BLaER1 treated with 17β-estradiol and CSF1 and Interleukin-3, amounts not matched to agents 10 nM and 100 nM (cell line): Measurements from ENCODE around the gene SLC25A14.
"Not testable (repeated sequence)": the region's sequence is repeated elsewhere in the genome, so short reads cannot be mapped to it uniquely, and the experiment has no call there.

Experiments
- H3K27ac ChIP-seq, 11 experiments: shearing (Covaris generic); formaldehyde crosslinking; 2 replicates each; pipeline ENCODE4 v1.8.1; 2022
- H3K27me3 ChIP-seq, 11 experiments: shearing (Covaris generic); formaldehyde crosslinking; 2 replicates each; pipeline ENCODE4 v1.8.1; 2022
- H3K36me3 ChIP-seq, 11 experiments: shearing (Covaris generic); formaldehyde crosslinking; 2 replicates each; pipeline ENCODE4 v1.8.1; 2022
- H3K4me1 ChIP-seq, 10 experiments: shearing (Covaris generic); formaldehyde crosslinking; 2 replicates each; pipeline ENCODE4 v1.8.1; 2022
- H3K4me2 ChIP-seq, 11 experiments: shearing (Covaris generic); formaldehyde crosslinking; 2 replicates each; pipeline ENCODE4 v1.8.1; 2022
- H3K4me3 ChIP-seq, 10 experiments: shearing (Covaris generic); formaldehyde crosslinking; 2 replicates each; pipeline ENCODE4 v1.8.1; 2022
- H3K9ac ChIP-seq, 11 experiments: shearing (Covaris generic); formaldehyde crosslinking; 2 replicates each; pipeline ENCODE4 v1.8.1; 2022
- H3K9me3 ChIP-seq, 11 experiments: shearing (Covaris generic); formaldehyde crosslinking; replicated peaks in 1 of 11; 2 replicates each; pipeline ENCODE4 v1.8.1; 2022
- H4K20me1 ChIP-seq, 11 experiments: shearing (Covaris generic); formaldehyde crosslinking; 2 replicates each; pipeline ENCODE4 v1.8.1; 2022
- Cebpa-rat ChIP-seq, 11 experiments: shearing (Covaris generic); IDR thresholded peaks; 2 replicates each; pipeline ENCODE4 v1.8.1; 2022

Gene SLC25A14

DNA sequence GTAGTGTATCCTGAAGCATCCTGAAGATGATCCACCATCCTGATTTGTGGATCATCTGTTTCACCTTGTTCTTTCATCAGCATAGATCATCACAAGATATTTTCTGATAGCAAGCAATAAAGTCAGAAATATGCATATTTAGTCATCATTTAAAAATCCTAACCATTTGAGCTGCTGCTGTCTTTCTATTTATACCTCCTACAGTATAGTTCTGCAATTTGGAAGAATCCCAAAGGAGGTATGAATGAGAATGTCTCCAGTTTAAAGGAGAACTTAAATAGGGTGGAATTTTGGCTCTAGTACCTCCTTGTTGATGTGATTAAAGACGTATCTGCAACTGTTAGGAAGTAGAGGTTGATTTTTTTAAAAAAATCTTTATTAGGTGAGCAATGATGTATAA lies 7.6 kb downstream of the SLC25A14 start:
- no peak overlapping the region for H3K9ac ChIP-seq
- peaks cover 0 to 25% (median 8%) of the 10 kb centered on the region in 11 experiments; a peak in 7 of 22 replicates for H3K36me3 ChIP-seq
- no peak overlapping the region for H3K4me2 ChIP-seq
- peaks cover 0 to 13% (median 0%) of the 10 kb centered on the region in 10 experiments; a peak in 3 of 20 replicates for H3K4me1 ChIP-seq
- peaks cover 0 to 6% (median 0%) of the 10 kb centered on the region in 11 experiments; a peak in 5 of 22 replicates for H3K9me3 ChIP-seq
- peaks cover 85 to 98% (median 95%) of the 10 kb centered on the region in 11 experiments for H3K27me3 ChIP-seq
- no peaks in the 10 kb centered on the region; a peak in 1 of 22 replicates for H4K20me1 ChIP-seq
- TF ChIP-seq Cebpa-rat (IDR thresholded peaks at IDR 0.05): no peak
- H3K4me3 ChIP-seq: no peak overlapping the region
- H3K27ac ChIP-seq: no peak overlapping the region

DNA sequence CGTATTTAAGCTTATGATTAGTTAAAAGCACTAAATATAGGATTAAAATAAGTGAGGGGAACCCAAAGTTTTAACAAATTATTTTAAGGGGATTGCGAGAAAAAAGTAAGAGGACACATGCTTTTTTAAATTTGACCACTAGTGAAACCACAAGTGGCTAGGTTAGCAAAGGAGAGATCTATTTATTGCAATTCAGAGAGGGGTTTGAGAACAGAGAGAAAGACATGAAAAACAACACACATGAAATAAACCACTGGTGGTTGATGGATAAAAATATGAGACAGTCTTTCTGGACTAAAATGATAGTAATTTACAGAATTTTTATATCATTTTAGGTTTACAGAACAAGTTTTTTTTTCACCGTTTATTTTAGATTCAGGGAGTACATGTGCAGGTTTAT lies 11.8 kb downstream of the SLC25A14 start:
- TF ChIP-seq Cebpa-rat (IDR thresholded peaks at IDR 0.05): no peak

DNA sequence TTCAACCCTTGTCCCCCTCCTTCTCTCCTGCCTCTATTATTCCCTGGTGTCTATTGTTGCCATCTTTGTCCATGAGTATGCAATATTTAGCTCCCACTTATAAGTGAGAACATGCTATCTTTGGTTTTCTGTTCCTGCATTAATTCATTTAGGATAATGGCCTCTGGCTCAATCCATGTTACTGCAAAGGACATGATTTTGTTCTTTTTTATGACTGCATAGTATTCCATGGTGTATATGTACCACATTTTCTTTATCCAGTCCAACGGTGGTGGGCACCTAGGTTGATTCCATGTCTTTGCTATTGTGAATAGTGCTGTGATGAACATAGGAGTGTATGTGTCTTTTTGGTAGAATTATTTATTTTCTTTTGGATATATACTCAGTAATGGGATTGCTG lies 12.3 kb downstream of the SLC25A14 start:
- not testable (repeated sequence) for H3K9ac ChIP-seq, H3K27ac ChIP-seq, H4K20me1 ChIP-seq, H3K9me3 ChIP-seq, H3K4me3 ChIP-seq, H3K4me2 ChIP-seq, H3K4me1 ChIP-seq
- Histone ChIP-seq H3K36me3 (peaks cover 0 to 28% (median 8%) of the 10 kb centered on the region in 11 experiments; a peak in 7 of 22 replicates), H3K27me3 (peaks cover 61 to 95% (median 88%) of the 10 kb centered on the region in 11 experiments)

More for the DNA sequence above, 11.8 kb downstream of the SLC25A14 start:
- H3K9ac ChIP-seq: no peak overlapping the region
- H3K4me1 ChIP-seq: no peaks in the 10 kb centered on the region
- peaks cover 0 to 7% (median 0%) of the 10 kb centered on the region in 11 experiments; a peak in 5 of 22 replicates for H3K9me3 ChIP-seq
- peaks cover 65 to 95% (median 88%) of the 10 kb centered on the region in 11 experiments for H3K27me3 ChIP-seq
- H3K36me3 ChIP-seq: peaks cover 0 to 28% (median 8%) of the 10 kb centered on the region in 11 experiments; a peak in 7 of 22 replicates
- H4K20me1 ChIP-seq: no peaks in the 10 kb centered on the region; a peak in 1 of 22 replicates
- no peak overlapping the region for H3K4me2 ChIP-seq
- H3K4me3 ChIP-seq: no peak overlapping the region
- H3K27ac ChIP-seq: no peak overlapping the region

DNA sequence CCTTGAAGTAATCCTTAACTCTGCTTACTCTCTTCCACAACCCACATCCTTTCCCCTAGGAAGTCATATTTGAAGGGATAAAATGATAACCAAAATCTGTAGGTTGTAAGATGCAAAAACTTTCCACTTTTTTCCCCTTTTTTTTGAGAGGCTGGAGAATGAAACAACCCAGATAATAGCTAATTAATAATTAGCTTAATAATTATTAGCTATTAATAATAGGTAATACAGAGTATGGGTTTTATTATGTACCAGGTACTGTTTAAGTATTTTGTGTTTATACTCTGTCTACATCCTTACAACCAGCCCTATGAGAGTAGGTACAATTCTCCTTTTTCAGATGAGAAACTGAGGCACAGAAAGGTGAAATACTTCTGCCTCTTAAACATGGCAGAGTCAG lies 36.4 kb downstream of the SLC25A14 start:
- Histone ChIP-seq H3K4me1 (no peaks in the 10 kb centered on the region), H3K9ac (no peak overlapping the region), H3K4me2 (no peak overlapping the region), H3K36me3 (peaks cover 0 to 6% (median 0%) of the 10 kb centered on the region in 11 experiments; a peak in 2 of 22 replicates), H4K20me1 (no peaks in the 10 kb centered on the region; a peak in 2 of 22 replicates), H3K27ac (no peak overlapping the region), H3K4me3 (no peak overlapping the region), H3K27me3 (peaks cover 68 to 97% (median 91%) of the 10 kb centered on the region in 11 experiments), H3K9me3 (no peaks in the 10 kb centered on the region)
- TF ChIP-seq Cebpa-rat (IDR thresholded peaks at IDR 0.05): no peak

DNA sequence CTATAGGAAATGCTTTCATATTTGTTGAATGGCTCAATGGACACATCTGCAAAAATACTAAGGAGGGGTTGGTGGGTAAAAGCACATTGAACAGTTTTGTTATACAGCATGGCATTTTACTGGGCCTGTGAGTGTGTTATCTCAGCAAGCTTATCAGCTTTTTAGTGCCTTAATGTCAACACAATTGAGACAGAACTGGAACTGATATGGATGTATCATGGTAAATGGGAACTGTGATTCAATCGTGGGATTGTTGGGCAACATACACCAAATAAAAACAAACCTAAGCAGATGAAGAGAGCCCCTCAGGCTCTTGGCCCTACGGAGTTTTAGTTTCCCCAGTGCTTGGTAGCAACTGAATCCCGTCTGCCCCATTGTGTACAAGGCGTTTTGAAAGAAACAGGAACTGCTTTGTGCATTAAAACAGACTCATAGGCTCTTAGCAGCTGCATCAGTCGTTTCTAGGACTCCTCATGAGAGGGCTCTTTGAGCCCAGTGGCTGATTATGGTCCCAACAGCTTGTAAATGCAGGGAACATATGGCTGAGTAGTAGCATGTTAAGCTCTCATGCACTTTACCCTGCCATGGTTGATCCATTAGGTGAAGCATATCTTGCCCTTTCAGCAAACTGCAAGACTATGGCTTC lies 38.4 kb downstream of the SLC25A14 start:
- H4K20me1 ChIP-seq: no peaks in the 10 kb centered on the region; a peak in 2 of 22 replicates
- no peaks in the 10 kb centered on the region for H3K4me1 ChIP-seq
- no peak overlapping the region for H3K9ac ChIP-seq
- H3K4me3 ChIP-seq: no peak overlapping the region
- H3K27me3 ChIP-seq: peaks cover 80 to 97% (median 94%) of the 10 kb centered on the region in 11 experiments
- no peak overlapping the region for H3K27ac ChIP-seq
- TF ChIP-seq Cebpa-rat (IDR thresholded peaks at IDR 0.05): no peak
- H3K36me3 ChIP-seq: no peaks in the 10 kb centered on the region
- no peak overlapping the region for H3K4me2 ChIP-seq
- H3K9me3 ChIP-seq: no peaks in the 10 kb centered on the region

DNA sequence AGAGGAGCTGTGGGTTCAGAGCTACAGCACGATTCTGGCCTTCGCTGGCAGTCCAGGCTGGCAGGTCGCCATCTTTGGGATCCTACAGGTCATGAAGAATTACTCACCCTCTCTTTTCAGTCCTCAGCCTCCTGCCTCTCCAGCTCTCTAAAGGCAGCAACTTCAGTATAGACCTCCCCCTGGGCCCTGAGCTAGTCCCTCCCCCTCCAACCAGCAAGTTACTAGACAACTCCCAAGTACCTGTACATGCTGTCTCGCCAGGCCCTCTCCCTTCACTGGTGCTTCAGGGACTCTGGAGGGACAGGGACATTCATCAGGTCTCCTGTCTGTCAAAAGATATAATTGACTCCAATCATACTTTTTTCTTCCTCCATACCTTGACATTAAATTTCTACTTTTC lies 45.8 kb downstream of the SLC25A14 start, which contains the start of gene GPR119:
GPR119 (minus strand) TSS at position 155 of the 400 bp plus-strand sequence. CDS start 227 bp downstream, outside the sequence.
- H3K4me2 ChIP-seq: no peak within 1 kb of the TSS
- H3K27me3 ChIP-seq: peaks cover 63 to 85% (median 71%) of the 10 kb centered on the region in 11 experiments
- H3K4me3 ChIP-seq: no peak within 1 kb of the TSS
- TF ChIP-seq Cebpa-rat (IDR thresholded peaks at IDR 0.05): no peak
- no peaks in the 10 kb centered on the region for H3K4me1 ChIP-seq
- no peak within 1 kb of the TSS for H3K9ac ChIP-seq
- peaks cover 0 to 12% (median 0%) of the 10 kb centered on the region in 11 experiments; a peak in 2 of 22 replicates for H4K20me1 ChIP-seq
- peaks cover 0 to 3% (median 0%) of the 10 kb centered on the region in 11 experiments; a peak in 1 of 22 replicates for H3K9me3 ChIP-seq
- no peak within 1 kb of the TSS for H3K27ac ChIP-seq
- H3K36me3 ChIP-seq: no peaks in the 10 kb centered on the region

DNA sequence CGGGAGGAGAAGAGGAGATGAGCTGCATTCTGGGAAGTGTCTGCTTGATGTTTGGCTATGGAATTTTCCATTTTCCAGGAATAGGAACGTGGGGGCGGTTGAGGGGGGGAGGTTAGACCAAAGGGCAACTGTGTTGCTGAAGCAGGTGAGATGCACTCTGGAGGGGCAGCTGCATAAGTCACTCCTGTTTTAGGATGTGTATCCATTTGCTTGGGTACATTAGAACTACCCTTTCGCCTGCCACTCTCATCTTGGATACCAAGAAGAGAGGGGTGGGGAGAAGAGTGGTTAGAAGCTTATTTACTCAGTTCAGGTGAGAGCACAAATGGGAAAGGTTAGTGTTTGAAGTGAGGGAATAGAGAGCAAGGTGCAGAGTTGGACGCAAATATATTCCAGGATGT lies 46.7 kb downstream of the SLC25A14 start:
- Histone ChIP-seq H3K4me1 (no peaks in the 10 kb centered on the region), H3K4me3 (no peak overlapping the region), H3K9ac (no peak overlapping the region), H3K4me2 (no peak overlapping the region), H3K36me3 (no peaks in the 10 kb centered on the region), H3K27ac (no peak overlapping the region), H3K9me3 (peaks cover 0 to 3% (median 0%) of the 10 kb centered on the region in 11 experiments; a peak in 1 of 22 replicates), H3K27me3 (peaks cover 54 to 76% (median 67%) of the 10 kb centered on the region in 11 experiments), H4K20me1 (peaks cover 0 to 12% (median 0%) of the 10 kb centered on the region in 11 experiments; a peak in 2 of 22 replicates)
- no peak for TF ChIP-seq Cebpa-rat (IDR thresholded peaks at IDR 0.05)

DNA sequence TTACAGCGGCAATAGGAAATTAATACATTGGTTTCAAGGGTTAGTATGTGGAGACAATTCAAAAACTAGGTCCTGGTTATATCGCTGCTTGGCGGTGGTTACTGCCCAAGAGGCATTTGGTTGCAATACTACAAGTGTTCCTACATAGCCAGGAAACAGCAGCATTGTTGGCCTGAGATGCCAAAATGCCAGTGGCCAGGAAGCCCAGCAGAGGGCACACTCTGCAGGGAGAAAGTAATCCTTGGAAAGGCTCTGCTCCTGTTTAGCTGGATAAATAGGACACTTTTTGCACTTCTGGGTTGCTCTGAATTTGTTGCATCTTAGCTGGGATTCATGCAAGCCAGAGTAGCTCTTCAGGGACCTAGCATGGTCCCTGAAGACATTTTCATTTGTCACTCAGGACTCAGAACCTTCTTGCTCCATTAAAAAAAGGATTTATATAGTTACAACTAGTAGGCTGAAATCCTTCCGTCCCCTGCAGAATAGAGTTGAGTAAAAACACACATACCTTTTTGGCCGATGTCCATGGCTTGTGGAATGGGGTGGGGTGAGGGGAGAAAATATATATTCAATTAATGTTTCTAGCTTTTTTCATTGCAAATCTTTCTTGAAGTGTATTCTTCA lies 53.8 kb downstream of the SLC25A14 start:
- H3K27ac ChIP-seq: no peak overlapping the region
- no peaks in the 10 kb centered on the region; a peak in 1 of 22 replicates for H3K9me3 ChIP-seq
- H4K20me1 ChIP-seq: no peaks in the 10 kb centered on the region; a peak in 3 of 22 replicates
- no peak overlapping the region for H3K4me3 ChIP-seq
- H3K36me3 ChIP-seq: no peaks in the 10 kb centered on the region
- no peak overlapping the region for H3K4me2 ChIP-seq
- H3K4me1 ChIP-seq: no peaks in the 10 kb centered on the region
- peaks cover 49 to 83% (median 73%) of the 10 kb centered on the region in 11 experiments for H3K27me3 ChIP-seq
- H3K9ac ChIP-seq: no peak overlapping the region
- no peak for TF ChIP-seq Cebpa-rat (IDR thresholded peaks at IDR 0.05)

DNA sequence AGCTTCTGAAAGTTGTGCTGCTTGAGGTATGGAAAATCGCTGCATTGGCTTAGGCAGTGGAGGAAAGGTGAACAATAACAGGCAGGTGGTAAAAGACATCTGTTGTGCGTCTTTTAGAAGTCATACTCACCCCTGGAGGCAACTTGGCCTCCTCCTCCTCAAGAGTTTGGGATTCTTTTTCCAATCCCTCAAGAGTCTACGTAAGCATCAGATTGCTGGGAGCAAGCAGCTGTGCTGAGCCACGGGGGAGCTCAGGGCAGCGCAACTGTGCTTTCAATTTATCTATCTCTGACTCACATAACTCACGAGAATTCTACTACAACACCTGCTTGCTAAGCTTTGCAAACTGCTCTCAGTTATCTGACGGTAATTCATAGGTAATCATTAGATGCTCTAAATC lies 55.6 kb downstream of the SLC25A14 start:
- H3K9me3 ChIP-seq: no peaks in the 10 kb centered on the region
- no peaks in the 10 kb centered on the region for H3K4me1 ChIP-seq
- H3K36me3 ChIP-seq: no peaks in the 10 kb centered on the region
- no peak overlapping the region for H3K27ac ChIP-seq
- H3K27me3 ChIP-seq: peaks cover 64 to 90% (median 84%) of the 10 kb centered on the region in 11 experiments
- H3K4me2 ChIP-seq: no peak overlapping the region
- H3K4me3 ChIP-seq: no peak overlapping the region
- no peaks in the 10 kb centered on the region; a peak in 3 of 22 replicates for H4K20me1 ChIP-seq
- H3K9ac ChIP-seq: no peak overlapping the region
- no peak for TF ChIP-seq Cebpa-rat (IDR thresholded peaks at IDR 0.05)
